ENCODE measurements around the gene MRPS27. TPM values are rescaled to one million over a fixed set of nuclear protein-coding genes. Genes with fewer than 3 reads are reported as not detected.
A peak's percentile ranks its signal among the peaks of the same experiment; 100 is the strongest.

Gene MRPS27
- total and polyA plus RNA-seq, 2 experiments from 2014 or later = 36.4 to 58.5 TPM

- peaks cover 52% of the 10 kb centered on the region for H3K79me2 ChIP-seq (ENCODE audit: insufficient read depth)
- in situ Hi-C loops (cut with MboI) = loop anchor here (10.0 kb wide), 1 partner anchor 523 kb away; no protein-coding TSS in a partner anchor
- H3K9me3 ChIP-seq (ENCODE audit: low read depth) = no peaks in the 10 kb centered on the region
- H3K27ac ChIP-seq = peak overlapping the region; percentile 91
- 0 out of 2 replicates have a peak, but pooled peaks cover 7% of the 10 kb centered on the region for H3K4me1 ChIP-seq (ENCODE audit: insufficient read depth)
- H3F3A ChIP-seq (ENCODE audit: insufficient read depth) = peaks cover 14% of the 10 kb centered on the region
- H4K20me1 ChIP-seq (ENCODE audit: insufficient read depth) = no peaks in the 10 kb centered on the region
- H3K4me3 ChIP-seq = peak overlapping the region; percentile 80
- H3K4me2 ChIP-seq (ENCODE audit: unreplicated experiment) = peak overlapping the region; percentile 88
- H3K9me2 ChIP-seq (ENCODE audit: insufficient read depth) = no peaks in the 10 kb centered on the region
- H3K36me3 ChIP-seq (ENCODE audit: low read depth) = peaks cover 16% of the 10 kb centered on the region
- WGBS, 2 experiments (ENCODE audit: low coverage in 1 of 2, low lambda C conversion rate in 2 of 2, missing lambda C conversion rate in 2 of 2) = 17 to 19% methylated on average over 8 of the region's 8 CpGs
- TF ChIP-seq EZH2 (IDR thresholded peaks at IDR 0.05; ENCODE audit: insufficient read depth, poor library complexity, severe bottlenecking) (no peak), EZH2phosphoT487 (IDR thresholded peaks at IDR 0.05; ENCODE audit: insufficient read depth, low read depth) (no peak)
- no peaks in the 10 kb centered on the region for H3K27me3 ChIP-seq (replicated peaks; ENCODE audit: insufficient read depth)
- peak overlapping the region; percentile 77 for H2AFZ ChIP-seq
- peak overlapping the region; percentile 92 for H3K9ac ChIP-seq
- no peak for DNase-seq
Measured at GRCh38 chr5:72307573-72307967, 12.5 kb downstream of the MRPS27 start.

- no peak overlapping the region for H3K4me2 ChIP-seq (ENCODE audit: unreplicated experiment)
- in situ Hi-C loops (cut with MboI) = loop anchor here (10.0 kb wide), 1 partner anchor 521 kb away; no protein-coding TSS in a partner anchor
- H2AFZ ChIP-seq = no peak overlapping the region
- peaks cover under 1% of the 10 kb centered on the region; the same call in 1 of the 2 replicates for H3K36me3 ChIP-seq (ENCODE audit: low read depth)
- no peak overlapping the region for H3K27ac ChIP-seq
- H3K79me2 ChIP-seq (ENCODE audit: insufficient read depth) = peaks cover 73% of the 10 kb centered on the region
- H4K20me1 ChIP-seq (ENCODE audit: insufficient read depth) = no peaks in the 10 kb centered on the region
- 79 to 82% methylated on average over 2 of the region's 2 CpGs for WGBS, 2 experiments (ENCODE audit: low coverage in 1 of 2, low lambda C conversion rate in 2 of 2, missing lambda C conversion rate in 2 of 2)
- no peaks in the 10 kb centered on the region for H3K27me3 ChIP-seq (replicated peaks; ENCODE audit: insufficient read depth)
- H3K9ac ChIP-seq = no peak overlapping the region
- TF ChIP-seq EZH2 (IDR thresholded peaks at IDR 0.05; ENCODE audit: insufficient read depth, poor library complexity, severe bottlenecking) = no peak
- no peak for TF ChIP-seq EZH2phosphoT487 (IDR thresholded peaks at IDR 0.05; ENCODE audit: insufficient read depth, low read depth)
- H3K4me3 ChIP-seq = no peak overlapping the region
- H3K9me2 ChIP-seq (ENCODE audit: insufficient read depth) = no peaks in the 10 kb centered on the region
- peaks cover 14% of the 10 kb centered on the region for H3F3A ChIP-seq (ENCODE audit: insufficient read depth)
- H3K4me1 ChIP-seq (ENCODE audit: insufficient read depth) = 0 out of 2 replicates have a peak, but pooled peaks cover 7% of the 10 kb centered on the region
- no peak for DNase-seq
- H3K9me3 ChIP-seq (ENCODE audit: low read depth) = no peaks in the 10 kb centered on the region
Measured at GRCh38 chr5:72305194-72306142, 14.6 kb downstream of the MRPS27 start.

DNA sequence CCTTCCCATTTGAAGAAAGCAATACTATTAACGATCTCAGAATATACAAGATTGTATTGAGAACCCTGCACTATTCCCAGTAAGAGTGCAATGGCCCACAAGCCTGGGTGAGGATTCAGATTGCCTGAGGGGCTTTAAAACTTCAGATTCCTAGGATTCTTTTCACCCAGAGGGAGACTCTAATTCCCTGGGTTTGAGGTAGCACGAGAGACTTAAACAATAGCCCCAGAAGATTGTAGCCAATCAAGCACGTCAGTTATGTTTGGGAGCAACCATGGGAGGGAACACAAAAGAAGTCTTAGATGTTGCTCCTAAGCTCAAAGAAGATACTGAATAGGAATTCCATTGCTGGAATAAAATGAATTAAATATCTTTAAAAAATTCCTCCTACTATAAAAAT lies 17.9 kb downstream of the MRPS27 start:
- Histone ChIP-seq H3F3A (ENCODE audit: insufficient read depth) (no peaks in the 10 kb centered on the region), H3K9me3 (ENCODE audit: low read depth) (no peaks in the 10 kb centered on the region), H2AFZ (no peak overlapping the region), H3K4me3 (no peak overlapping the region), H3K27ac (no peak overlapping the region), H3K4me2 (ENCODE audit: unreplicated experiment) (no peak overlapping the region), H3K4me1 (ENCODE audit: insufficient read depth) (0 out of 2 replicates have a peak, but pooled peaks cover 5% of the 10 kb centered on the region), H4K20me1 (ENCODE audit: insufficient read depth) (no peaks in the 10 kb centered on the region), H3K9ac (no peak overlapping the region), H3K36me3 (ENCODE audit: low read depth) (0 out of 2 replicates have a peak, but pooled peaks cover 3% of the 10 kb centered on the region), H3K9me2 (ENCODE audit: insufficient read depth) (no peaks in the 10 kb centered on the region), H3K79me2 (ENCODE audit: insufficient read depth) (peaks cover 95% of the 10 kb centered on the region), H3K27me3 (replicated peaks; ENCODE audit: insufficient read depth) (no peaks in the 10 kb centered on the region)
- in situ Hi-C loops (cut with MboI) = loop anchor here (10.0 kb wide), 1 partner anchor 517 kb away; no protein-coding TSS in a partner anchor
- DNase-seq = no peak
- no peak for TF ChIP-seq EZH2phosphoT487 (IDR thresholded peaks at IDR 0.05; ENCODE audit: insufficient read depth, low read depth)
- TF ChIP-seq EZH2 (IDR thresholded peaks at IDR 0.05; ENCODE audit: insufficient read depth, poor library complexity, severe bottlenecking) = no peak
- 66 to 73% methylated on average over 3 of the region's 3 CpGs for WGBS, 2 experiments (ENCODE audit: low coverage in 1 of 2, low lambda C conversion rate in 2 of 2, missing lambda C conversion rate in 2 of 2)

DNA sequence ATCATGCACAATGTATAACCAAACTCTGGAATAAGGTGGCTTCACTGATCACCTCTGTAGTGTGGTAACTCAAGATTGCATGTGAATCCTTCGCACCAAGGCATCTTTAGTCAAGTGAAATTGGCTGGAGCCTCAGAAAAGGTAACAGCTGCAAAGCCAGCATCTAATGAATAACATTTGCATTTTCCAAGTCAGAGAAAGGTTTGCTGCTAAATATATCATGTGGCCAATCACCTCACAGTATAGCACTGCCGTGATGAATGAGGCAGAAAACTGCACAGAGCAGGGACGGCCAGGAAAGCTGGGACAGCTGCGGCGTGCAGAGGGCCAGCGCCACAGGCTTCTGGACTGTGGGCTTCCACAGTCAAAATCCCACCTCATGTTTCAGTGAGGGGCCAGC lies 18.5 kb downstream of the MRPS27 start:
- no peaks in the 10 kb centered on the region for H3K9me3 ChIP-seq (ENCODE audit: low read depth)
- H4K20me1 ChIP-seq (ENCODE audit: insufficient read depth) = no peaks in the 10 kb centered on the region
- no peaks in the 10 kb centered on the region for H3K9me2 ChIP-seq (ENCODE audit: insufficient read depth)
- H3K27me3 ChIP-seq (replicated peaks; ENCODE audit: insufficient read depth) = no peaks in the 10 kb centered on the region
- H3K27ac ChIP-seq = no peak overlapping the region
- H3K9ac ChIP-seq = no peak overlapping the region
- in situ Hi-C loops (cut with MboI) = loop anchor here (10.0 kb wide), 1 partner anchor 517 kb away; no protein-coding TSS in a partner anchor
- WGBS, 2 experiments (ENCODE audit: low coverage in 1 of 2, low lambda C conversion rate in 2 of 2, missing lambda C conversion rate in 2 of 2) = 98 to 100% methylated on average over 6 of the region's 6 CpGs
- H3K4me2 ChIP-seq (ENCODE audit: unreplicated experiment) = no peak overlapping the region
- no peak for TF ChIP-seq EZH2 (IDR thresholded peaks at IDR 0.05; ENCODE audit: insufficient read depth, poor library complexity, severe bottlenecking)
- H3K4me3 ChIP-seq = no peak overlapping the region
- no peak overlapping the region for H2AFZ ChIP-seq
- no peak for DNase-seq
- H3F3A ChIP-seq (ENCODE audit: insufficient read depth) = no peaks in the 10 kb centered on the region
- peaks cover 89% of the 10 kb centered on the region for H3K79me2 ChIP-seq (ENCODE audit: insufficient read depth)
- 0 out of 2 replicates have a peak, but pooled peaks cover 3% of the 10 kb centered on the region for H3K4me1 ChIP-seq (ENCODE audit: insufficient read depth)
- H3K36me3 ChIP-seq (ENCODE audit: low read depth) = peaks cover 9% of the 10 kb centered on the region; the same call in 1 of the 2 replicates

All from GM23248 (cell line).